GM12872 (cell line): ENCODE measurements around the gene JCAD.

Source experiments
- CTCF ChIP-seq: IDR thresholded peaks from 3 replicates; pipeline ENCODE4 v1.5.1; 2011; ENCODE audit warnings: low read depth, mild to moderate bottlenecking, low read length, moderate library complexity; ENCODE audit not compliant: insufficient read depth

Gene JCAD, protein sequence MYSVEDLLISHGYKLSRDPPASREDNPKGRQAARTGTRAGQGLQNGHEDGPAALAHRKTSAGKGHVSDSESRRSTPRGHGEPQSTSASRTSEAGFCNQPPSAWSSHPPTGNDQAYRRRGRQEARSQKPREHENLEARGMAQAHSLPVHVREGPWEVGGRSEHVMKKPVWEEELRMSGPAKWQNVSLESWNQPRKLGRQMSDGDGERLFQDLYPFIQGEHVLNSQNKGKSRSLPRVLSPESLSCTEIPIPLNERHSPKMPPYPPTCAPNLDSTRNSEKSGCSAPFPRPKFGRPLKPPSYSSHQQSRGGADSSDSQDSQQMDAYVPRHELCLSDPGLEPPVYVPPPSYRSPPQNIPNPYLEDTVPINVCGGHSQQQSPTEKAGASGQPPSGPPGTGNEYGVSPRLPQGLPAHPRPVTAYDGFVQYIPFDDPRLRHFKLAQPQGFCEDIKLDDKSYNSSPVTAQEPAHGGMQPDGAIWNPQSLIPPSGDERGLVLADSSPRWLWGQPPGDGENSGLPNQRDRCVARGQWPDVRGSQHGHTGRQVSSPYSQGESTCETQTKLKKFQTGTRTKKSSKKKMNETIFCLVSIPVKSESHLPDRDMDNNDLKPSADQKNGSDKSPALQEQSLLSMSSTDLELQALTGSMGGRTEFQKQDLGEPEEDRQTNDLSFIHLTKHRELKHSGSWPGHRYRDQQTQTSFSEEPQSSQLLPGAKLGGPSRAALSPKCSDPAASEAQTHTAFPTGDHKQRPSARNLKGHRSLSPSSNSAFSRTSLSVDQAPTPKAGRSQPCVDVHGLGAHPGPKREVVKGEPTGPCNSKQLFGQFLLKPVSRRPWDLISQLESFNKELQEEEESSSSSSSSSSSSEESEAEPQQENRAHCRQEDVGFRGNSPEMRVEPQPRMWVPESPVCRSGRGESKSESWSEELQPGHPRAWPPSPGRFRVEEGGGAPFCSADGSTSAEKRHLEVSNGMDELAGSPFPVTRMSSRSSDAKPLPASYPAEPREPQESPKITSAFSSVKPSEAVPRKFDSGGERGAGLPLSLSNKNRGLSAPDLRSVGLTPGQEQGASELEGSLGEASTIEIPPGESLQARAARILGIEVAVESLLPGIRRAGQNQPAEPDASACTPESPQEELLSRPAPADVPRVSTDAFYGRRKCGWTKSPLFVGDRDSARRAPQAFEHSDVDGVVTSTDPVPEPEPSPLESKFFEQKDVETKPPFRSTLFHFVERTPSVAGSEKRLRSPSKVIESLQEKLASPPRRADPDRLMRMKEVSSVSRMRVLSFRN (N-terminal part only)

GRCh38 chr10:30059209-30060107, at the start of gene JCAD:
TSS of gene JCAD (minus strand) at chr10:30059586. CDS start at chr10:30047812, 11,774 bp downstream.
- no peak for TF ChIP-seq CTCF

GRCh38 chr10:30106987-30107386, 47.6 kb upstream of the JCAD start:
- no peak for TF ChIP-seq CTCF

DNA sequence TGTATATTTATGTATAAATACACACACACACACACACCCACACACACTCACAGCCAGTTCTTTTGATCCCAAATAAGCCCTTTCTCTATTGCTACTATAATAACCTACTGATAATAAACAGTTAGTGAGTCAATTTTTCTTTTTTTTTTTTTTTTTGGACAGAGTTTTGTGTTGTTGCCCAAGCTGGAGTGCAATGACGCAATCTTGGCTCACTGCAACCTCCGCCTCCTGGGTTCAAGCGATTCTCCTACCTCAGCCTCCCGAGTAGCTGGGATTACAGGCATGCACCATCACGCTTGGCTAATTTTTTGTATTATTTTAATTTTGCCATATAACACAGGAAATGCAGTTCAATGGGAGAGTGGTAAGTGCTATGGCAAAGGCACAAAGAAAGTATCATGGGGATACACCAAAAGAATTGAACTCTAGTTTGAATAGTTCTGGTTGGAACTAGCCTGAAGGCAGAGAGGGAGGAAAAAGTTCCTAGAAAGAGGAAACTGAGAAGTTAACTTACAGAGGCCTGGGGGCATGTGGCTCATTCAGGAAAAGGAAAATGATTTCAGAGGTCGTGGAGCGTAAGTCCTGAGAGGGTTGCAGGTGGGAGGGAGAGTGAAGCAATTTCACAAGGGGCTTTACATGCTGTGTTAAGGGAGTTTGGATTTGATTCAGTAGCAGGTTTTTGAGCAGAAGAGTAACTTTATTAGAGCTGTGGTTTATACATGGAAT, 44.4 kb upstream of the JCAD start:
- TF ChIP-seq CTCF = no peak

GRCh38 chr10:30099101-30099500, 39.7 kb upstream of the JCAD start:
- TF ChIP-seq CTCF = no peak

- no peak for TF ChIP-seq CTCF
Observed at GRCh38 chr10:30098629-30099028, 39.2 kb upstream of the JCAD start.

- TF ChIP-seq CTCF = no peak
Observed at GRCh38 chr10:30096564-30096963, 37.2 kb upstream of the JCAD start.
